IPS-15b (cell line): ENCODE data around the gene RETREG1.

Experiments
- H3K27me3 ChIP-seq: one replicate; pipeline ENCODE4 v1.6.1; 2013; ENCODE audit warnings: low read length; ENCODE audit not compliant: control insufficient read depth, insufficient read depth
- H3K36me3 ChIP-seq: one replicate; pipeline ENCODE4 v1.6.1; 2013; ENCODE audit warnings: low read length; ENCODE audit not compliant: control insufficient read depth, insufficient read depth
- H3K4me1 ChIP-seq: one replicate; pipeline ENCODE4 v1.6.1; 2013; ENCODE audit warnings: mild to moderate bottlenecking, low read length; ENCODE audit not compliant: control insufficient read depth, insufficient read depth
- H3K4me3 ChIP-seq: one replicate; pipeline ENCODE4 v1.5.1; 2013; ENCODE audit warnings: low read depth, low read length
- H3K9ac ChIP-seq: one replicate; pipeline ENCODE4 v1.6.1; 2013; ENCODE audit warnings: low read depth, mild to moderate bottlenecking, low read length
- H3K9me3 ChIP-seq: one replicate; pipeline ENCODE4 v1.6.1; 2013; ENCODE audit warnings: mild to moderate bottlenecking, low read length; ENCODE audit not compliant: control insufficient read depth, insufficient read depth

RETREG1 gene

GRCh38 chr5:16644301-16644889 lies 27.6 kb upstream of the RETREG1 start:
- Histone ChIP-seq H3K4me1 (no peaks in the 10 kb centered on the region), H3K27me3 (no peaks in the 10 kb centered on the region), H3K36me3 (no peaks in the 10 kb centered on the region), H3K4me3 (no peak overlapping the region), H3K9ac (no peak overlapping the region), H3K9me3 (peaks cover 2% of the 10 kb centered on the region)

GRCh38 chr5:16642867-16643266 lies 26.1 kb upstream of the RETREG1 start:
- Histone ChIP-seq H3K9me3 (peaks cover 8% of the 10 kb centered on the region), H3K36me3 (no peaks in the 10 kb centered on the region), H3K9ac (no peak overlapping the region), H3K4me3 (no peak overlapping the region), H3K27me3 (no peaks in the 10 kb centered on the region), H3K4me1 (no peaks in the 10 kb centered on the region)

GRCh38 chr5:16639206-16639605 lies 22.4 kb upstream of the RETREG1 start:
- Histone ChIP-seq H3K4me3 (no peak overlapping the region), H3K27me3 (no peaks in the 10 kb centered on the region), H3K4me1 (no peaks in the 10 kb centered on the region), H3K9ac (no peak overlapping the region), H3K9me3 (peaks cover 8% of the 10 kb centered on the region), H3K36me3 (no peaks in the 10 kb centered on the region)

- Histone ChIP-seq H3K4me3 (no peak overlapping the region), H3K9ac (no peak overlapping the region), H3K27me3 (no peaks in the 10 kb centered on the region), H3K9me3 (no peaks in the 10 kb centered on the region), H3K4me1 (no peaks in the 10 kb centered on the region), H3K36me3 (no peaks in the 10 kb centered on the region)
These were observed 11.6 kb upstream of the RETREG1 start for GRCh38 chr5:16628376-16628775.

- H3K9me3 ChIP-seq = no peaks in the 10 kb centered on the region
- no peaks in the 10 kb centered on the region for H3K36me3 ChIP-seq
- H3K9ac ChIP-seq = no peak overlapping the region
- H3K4me1 ChIP-seq = no peaks in the 10 kb centered on the region
- H3K4me3 ChIP-seq = no peak overlapping the region
- no peaks in the 10 kb centered on the region for H3K27me3 ChIP-seq
These were observed 10.0 kb upstream of the RETREG1 start for GRCh38 chr5:16626696-16627264.

- no peaks in the 10 kb centered on the region for H3K9me3 ChIP-seq
- H3K36me3 ChIP-seq = no peaks in the 10 kb centered on the region
- H3K27me3 ChIP-seq = peaks cover 3% of the 10 kb centered on the region
- no peak overlapping the region for H3K4me3 ChIP-seq
- H3K4me1 ChIP-seq = no peaks in the 10 kb centered on the region
- no peak overlapping the region for H3K9ac ChIP-seq
These were observed 8.3 kb upstream of the RETREG1 start for GRCh38 chr5:16625096-16625495.

GRCh38 chr5:16619136-16619535 lies 2.3 kb upstream of the RETREG1 start:
- Histone ChIP-seq H3K4me3 (no peak overlapping the region), H3K9me3 (no peaks in the 10 kb centered on the region), H3K27me3 (peaks cover 44% of the 10 kb centered on the region), H3K4me1 (peaks cover 5% of the 10 kb centered on the region), H3K36me3 (no peaks in the 10 kb centered on the region), H3K9ac (no peak overlapping the region)

GRCh38 chr5:16618138-16618897 lies 1.5 kb upstream of the RETREG1 start:
- peaks cover 5% of the 10 kb centered on the region for H3K4me1 ChIP-seq
- H3K9ac ChIP-seq = no peak overlapping the region
- H3K36me3 ChIP-seq = no peaks in the 10 kb centered on the region
- H3K9me3 ChIP-seq = no peaks in the 10 kb centered on the region
- no peak overlapping the region for H3K4me3 ChIP-seq
- H3K27me3 ChIP-seq = peaks cover 44% of the 10 kb centered on the region

- H3K9ac ChIP-seq = no peak overlapping the region
- H3K27me3 ChIP-seq = peaks cover 44% of the 10 kb centered on the region
- no peaks in the 10 kb centered on the region for H3K36me3 ChIP-seq
- H3K4me3 ChIP-seq = peak overlapping the region; percentile 82
- no peaks in the 10 kb centered on the region for H3K9me3 ChIP-seq
- H3K4me1 ChIP-seq = peaks cover 5% of the 10 kb centered on the region
These were observed 624 bp upstream of the RETREG1 start for GRCh38 chr5:16617274-16617968.

- Histone ChIP-seq H3K9ac (peak overlapping the region; percentile 16), H3K36me3 (no peaks in the 10 kb centered on the region), H3K4me1 (peaks cover 5% of the 10 kb centered on the region), H3K27me3 (peaks cover 41% of the 10 kb centered on the region), H3K9me3 (no peaks in the 10 kb centered on the region), H3K4me3 (peak overlapping the region; percentile 82)
These were observed 859 bp downstream of the RETREG1 start for GRCh38 chr5:16615741-16616535.

- no peaks in the 10 kb centered on the region for H3K36me3 ChIP-seq
- H3K4me3 ChIP-seq = no peak overlapping the region
- peaks cover 5% of the 10 kb centered on the region for H3K4me1 ChIP-seq
- H3K27me3 ChIP-seq = peaks cover 17% of the 10 kb centered on the region
- H3K9me3 ChIP-seq = no peaks in the 10 kb centered on the region
- no peak overlapping the region for H3K9ac ChIP-seq
These were observed 4.8 kb downstream of the RETREG1 start for GRCh38 chr5:16612007-16612406.
